Femur (tissue), 1 donor: ENCODE measurements around the gene ACAD11.
"Not testable (repeated sequence)": the region's sequence is repeated elsewhere in the genome, so short reads cannot be mapped to it uniquely, and the experiment has no call there.

ENCODE experiments used
- DNase-seq: peaks from one replicate; pipeline ENCODE4 v3.0.0-alpha.2; 2017

The ACAD11 gene

GRCh38 chr3:132643366-132643765 lies 16.2 kb downstream of the ACAD11 start:
- peak; percentile 24 for DNase-seq

- DNase-seq = no peak
Measured at GRCh38 chr3:132642539-132642847, 17.1 kb downstream of the ACAD11 start.

GRCh38 chr3:132641837-132642538 lies 17.6 kb downstream of the ACAD11 start:
- no peak for DNase-seq

GRCh38 chr3:132641427-132641826 lies 18.2 kb downstream of the ACAD11 start:
- DNase-seq = not testable (repeated sequence)

- no peak for DNase-seq
Measured at GRCh38 chr3:132638706-132639105, 20.9 kb downstream of the ACAD11 start.

GRCh38 chr3:132637590-132637989 lies 22.0 kb downstream of the ACAD11 start:
- DNase-seq = no peak

- DNase-seq = no peak
Measured at GRCh38 chr3:132635052-132635451, 24.6 kb downstream of the ACAD11 start.

GRCh38 chr3:132630612-132631011 lies 29.0 kb downstream of the ACAD11 start:
- DNase-seq = no peak

- no peak for DNase-seq
Measured at GRCh38 chr3:132629928-132630327, 29.7 kb downstream of the ACAD11 start.

- DNase-seq = no peak
Measured at GRCh38 chr3:132628157-132628556, 31.5 kb downstream of the ACAD11 start.

GRCh38 chr3:132626955-132627354 lies 32.7 kb downstream of the ACAD11 start:
- no peak for DNase-seq

- no peak for DNase-seq
Measured at GRCh38 chr3:132625613-132626012, 34.0 kb downstream of the ACAD11 start.

- no peak for DNase-seq
Measured at GRCh38 chr3:132624790-132625189, 34.8 kb downstream of the ACAD11 start.

- no peak for DNase-seq
Measured at GRCh38 chr3:132623646-132624045, 36.0 kb downstream of the ACAD11 start.

GRCh38 chr3:132622761-132623160 lies 36.8 kb downstream of the ACAD11 start:
- DNase-seq = no peak

GRCh38 chr3:132622148-132622547 lies 37.5 kb downstream of the ACAD11 start:
- no peak for DNase-seq

- DNase-seq = no peak
Measured at GRCh38 chr3:132616780-132617179, 42.8 kb downstream of the ACAD11 start.

GRCh38 chr3:132615881-132616280 lies 43.7 kb downstream of the ACAD11 start:
- no peak for DNase-seq

GRCh38 chr3:132615301-132615700 lies 44.3 kb downstream of the ACAD11 start:
- not testable (repeated sequence) for DNase-seq

- not testable (repeated sequence) for DNase-seq
Measured at GRCh38 chr3:132606620-132607019, 53.0 kb downstream of the ACAD11 start.

- DNase-seq = no peak
Measured at GRCh38 chr3:132606085-132606484, 53.5 kb downstream of the ACAD11 start.

- DNase-seq = no peak
Measured at GRCh38 chr3:132605374-132605792, 54.2 kb downstream of the ACAD11 start.

- not testable (repeated sequence) for DNase-seq
Measured at GRCh38 chr3:132600614-132601013, 59.0 kb downstream of the ACAD11 start.

GRCh38 chr3:132598181-132598580 lies 61.4 kb downstream of the ACAD11 start:
- DNase-seq = no peak

GRCh38 chr3:132597660-132598059 lies 61.9 kb downstream of the ACAD11 start:
- DNase-seq = no peak
